PC-9 (cell line): ENCODE data around the gene VWA3A. TPM values are rescaled to one million over a fixed set of nuclear protein-coding genes. Genes with fewer than 3 reads are reported as not detected.

Experiments used
- BruUV-seq: library from RNA; stranded (reverse); fragments of 400-500 nt; replicated peaks from 2 replicates; lab custom pipeline; 2021; lab: Mats Ljungman, UMichigan
- CTCF ChIA-PET: fragments of 300-600 bp; sonication (Branson Sonifier 250); formaldehyde crosslinking; loops from one replicate; lab custom pipeline; 2022; ENCODE audit warnings: antibody characterized with exemption; lab: Charles Lee
- POLR2A ChIA-PET: fragments of 300-600 bp; sonication (Branson Sonifier 250); formaldehyde crosslinking; loops from one replicate; lab custom pipeline; 2022; ENCODE audit warnings: antibody characterized with exemption; ENCODE audit not compliant: unreplicated experiment; lab: Charles Lee
- DNase-seq, 2 experiments: peaks; one replicate each; pipeline versions ENCODE4 v3.0.0 to v3.0.0-alpha.2; 2015 to 2022; ENCODE audit warnings: mixed read lengths in 1 of 2
- H2AFZ ChIP-seq: fragments of 200-600 bp; sonication (generic); 2 replicates; pipeline ENCODE4 v1.8.1; 2017; ENCODE audit warnings: antibody characterized with exemption
- H3F3A ChIP-seq: fragments of 200-600 bp; sonication (generic); 2 replicates; pipeline ENCODE4 v1.8.1; 2017; ENCODE audit warnings: antibody characterized with exemption, mild to moderate bottlenecking, low read depth; ENCODE audit not compliant: insufficient read depth
- H3K27ac ChIP-seq: fragments of 200-600 bp; sonication (generic); 2 replicates; pipeline ENCODE4 v1.6.1; 2016; ENCODE audit warnings: mixed run types
- H3K27me3 ChIP-seq: fragments of 200-600 bp; sonication (generic); 2 replicates; pipeline ENCODE4 v1.6.1; 2016; ENCODE audit warnings: low read depth, mixed run types; ENCODE audit not compliant: insufficient read depth
- H3K36me3 ChIP-seq: fragments of 200-600 bp; sonication (generic); 2 replicates; pipeline ENCODE4 v1.6.1; 2016; ENCODE audit warnings: low read depth, mixed run types
- H3K4me1 ChIP-seq: fragments of 200-600 bp; sonication (generic); replicated peaks from 2 replicates; pipeline ENCODE4 v1.6.1; 2016; ENCODE audit warnings: mixed run types; ENCODE audit not compliant: insufficient read depth
- H3K4me2 ChIP-seq: fragments of 200-600 bp; sonication (generic); 2 replicates; pipeline ENCODE4 v1.6.1; 2017; ENCODE audit warnings: mixed run types
- H3K4me3 ChIP-seq: fragments of 200-600 bp; sonication (generic); 2 replicates; pipeline ENCODE4 v1.6.1; 2016; ENCODE audit warnings: mixed run types
- H3K79me2 ChIP-seq: fragments of 200-600 bp; sonication (generic); 2 replicates; pipeline ENCODE4 v1.6.1; 2017; ENCODE audit warnings: low read depth, mixed run types
- H3K9me2 ChIP-seq: fragments of 200-600 bp; sonication (generic); 2 replicates; pipeline ENCODE4 v1.8.1; 2017; ENCODE audit warnings: mild to moderate bottlenecking; ENCODE audit not compliant: insufficient read depth
- H3K9me3 ChIP-seq: fragments of 200-600 bp; sonication (generic); 2 replicates; pipeline ENCODE4 v1.8.1; 2016; ENCODE audit warnings: low read depth; ENCODE audit not compliant: insufficient read depth
- H4K20me1 ChIP-seq: fragments of 200-600 bp; sonication (generic); 2 replicates; pipeline ENCODE4 v1.8.1; 2017; ENCODE audit not compliant: insufficient read depth
- EZH2 ChIP-seq: fragments of 200-600 bp; sonication (generic); IDR thresholded peaks from 2 replicates; pipeline ENCODE4 v1.8.0; 2017; ENCODE audit warnings: antibody characterized with exemption, low read depth
- intact Hi-C: fragments of 100-400 bp; cut with micrococcal nuclease; formaldehyde crosslinking; loops from one replicate; pipeline ENCODE4 v1.10.0; 2022; ENCODE audit not compliant: unreplicated experiment
- total RNA-seq: library from RNA; stranded (reverse); gene quantifications from 2 replicates; pipeline ENCODE4 v1.2.3, GENCODE V29; 2021
- TF ChIP-seq, protein P1 (sequence below): fragments of 200-600 bp; sonication (generic); conservative IDR thresholded peaks from 2 replicates; pipeline ENCODE4 v1.6.1; 2017; ENCODE audit warnings: mixed run types, antibody characterized with exemption, mild to moderate bottlenecking, moderate library complexity

Gene VWA3A
- total RNA-seq, 1 experiment from 2014 or later: 0.83 TPM

DNA sequence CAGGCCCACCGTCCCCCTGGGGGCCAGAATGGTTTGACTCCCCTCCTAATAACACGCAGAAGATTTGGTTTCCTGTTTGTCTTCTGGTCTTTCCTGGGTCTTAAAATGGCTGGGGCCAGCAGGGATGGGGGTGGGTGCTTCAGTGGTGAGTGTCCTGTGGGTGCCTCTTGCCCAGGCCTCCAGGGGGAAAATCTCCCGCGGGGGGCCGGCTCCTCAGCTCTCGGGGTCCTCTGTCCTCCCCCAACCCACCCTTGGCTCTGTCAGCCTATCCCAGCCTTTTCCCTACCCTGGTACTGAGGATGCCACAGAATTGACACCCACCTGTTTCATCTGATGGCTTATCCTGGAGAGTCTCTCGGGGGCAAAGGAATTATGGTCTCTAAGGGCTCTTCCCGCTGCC, 46.1 kb downstream of the VWA3A start:
- CTCF ChIA-PET: no interaction called here
- intact Hi-C loops: no loop called here
- TF ChIP-seq EZH2: no peak
- TF ChIP-seq, protein P1, sequence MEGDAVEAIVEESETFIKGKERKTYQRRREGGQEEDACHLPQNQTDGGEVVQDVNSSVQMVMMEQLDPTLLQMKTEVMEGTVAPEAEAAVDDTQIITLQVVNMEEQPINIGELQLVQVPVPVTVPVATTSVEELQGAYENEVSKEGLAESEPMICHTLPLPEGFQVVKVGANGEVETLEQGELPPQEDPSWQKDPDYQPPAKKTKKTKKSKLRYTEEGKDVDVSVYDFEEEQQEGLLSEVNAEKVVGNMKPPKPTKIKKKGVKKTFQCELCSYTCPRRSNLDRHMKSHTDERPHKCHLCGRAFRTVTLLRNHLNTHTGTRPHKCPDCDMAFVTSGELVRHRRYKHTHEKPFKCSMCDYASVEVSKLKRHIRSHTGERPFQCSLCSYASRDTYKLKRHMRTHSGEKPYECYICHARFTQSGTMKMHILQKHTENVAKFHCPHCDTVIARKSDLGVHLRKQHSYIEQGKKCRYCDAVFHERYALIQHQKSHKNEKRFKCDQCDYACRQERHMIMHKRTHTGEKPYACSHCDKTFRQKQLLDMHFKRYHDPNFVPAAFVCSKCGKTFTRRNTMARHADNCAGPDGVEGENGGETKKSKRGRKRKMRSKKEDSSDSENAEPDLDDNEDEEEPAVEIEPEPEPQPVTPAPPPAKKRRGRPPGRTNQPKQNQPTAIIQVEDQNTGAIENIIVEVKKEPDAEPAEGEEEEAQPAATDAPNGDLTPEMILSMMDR: no peak
- H3K4me1 ChIP-seq: no peaks in the 10 kb centered on the region
- H3K4me3 ChIP-seq: no peak overlapping the region
- no peaks in the 10 kb centered on the region for H3K79me2 ChIP-seq
- H3K36me3 ChIP-seq: no peaks in the 10 kb centered on the region
- H3K27ac ChIP-seq: no peak overlapping the region
- no peak overlapping the region for H3K4me2 ChIP-seq
- H3K9me3 ChIP-seq: no peaks in the 10 kb centered on the region
- no peaks in the 10 kb centered on the region for H3K9me2 ChIP-seq
- no TSS peak for BruUV-seq
- no peaks in the 10 kb centered on the region for H3F3A ChIP-seq
- peaks cover 19% of the 10 kb centered on the region; the same call in 1 of the 2 replicates for H3K27me3 ChIP-seq
- POLR2A ChIA-PET: no interaction called here
- no peaks in the 10 kb centered on the region for H4K20me1 ChIP-seq
- H2AFZ ChIP-seq: no peak overlapping the region
- DNase-seq: no peak

DNA sequence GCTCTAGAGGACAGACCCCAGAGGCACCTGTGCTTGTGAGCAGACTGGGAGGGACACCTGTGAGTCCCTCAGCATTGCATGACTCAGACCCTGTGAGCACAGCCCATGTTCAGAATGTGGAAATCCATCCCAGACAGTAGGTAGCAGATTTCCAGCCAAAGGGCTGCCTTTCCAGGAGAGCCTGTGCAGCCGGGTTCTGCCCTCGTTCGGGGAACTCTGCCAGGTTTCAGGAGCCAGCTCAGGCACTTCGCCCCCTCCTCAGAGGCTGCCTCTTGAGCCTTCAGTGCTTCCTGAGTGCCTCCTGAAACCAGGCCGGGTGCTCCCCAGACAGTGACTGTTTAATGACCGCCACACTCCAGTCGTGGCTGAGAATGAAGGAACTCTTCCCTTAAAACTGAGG, 46.7 kb downstream of the VWA3A start:
- H3K4me3 ChIP-seq: no peak overlapping the region
- no peaks in the 10 kb centered on the region for H3K36me3 ChIP-seq
- peaks cover 23% of the 10 kb centered on the region; the same call in 1 of the 2 replicates for H3K27me3 ChIP-seq
- ChIA-PET POLR2A (no interaction called here), CTCF (no interaction called here)
- TF ChIP-seq EZH2: no peak
- TF ChIP-seq, protein P1: no peak
- no peak overlapping the region for H3K4me2 ChIP-seq
- no peaks in the 10 kb centered on the region for H3K79me2 ChIP-seq
- intact Hi-C loops: no loop called here
- no peaks in the 10 kb centered on the region for H3K4me1 ChIP-seq
- H3K9me3 ChIP-seq: no peaks in the 10 kb centered on the region
- peak; percentile 44 to 49 for DNase-seq
- H3K9me2 ChIP-seq: no peaks in the 10 kb centered on the region
- no TSS peak for BruUV-seq
- H2AFZ ChIP-seq: no peak overlapping the region
- H3F3A ChIP-seq: no peaks in the 10 kb centered on the region
- no peak overlapping the region for H3K27ac ChIP-seq
- no peaks in the 10 kb centered on the region for H4K20me1 ChIP-seq

DNA sequence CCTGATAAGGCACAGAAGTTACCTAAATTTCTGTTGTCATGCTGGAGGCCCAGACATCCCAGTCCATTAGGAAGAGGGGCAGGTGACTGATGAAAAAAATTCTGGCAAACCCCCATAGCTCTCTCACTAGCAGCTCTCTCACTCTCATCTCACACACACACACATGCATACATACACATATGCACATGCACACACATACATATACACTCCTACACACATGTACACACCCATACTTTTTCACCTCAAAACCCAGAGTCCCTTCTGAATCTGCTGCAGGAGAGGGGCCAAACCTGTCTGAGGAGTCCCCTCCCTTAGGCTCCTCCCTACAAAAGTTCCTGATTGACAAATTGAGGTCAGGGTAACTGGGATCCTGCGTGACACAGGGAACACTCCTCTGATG, 47.4 kb downstream of the VWA3A start:
- no peaks in the 10 kb centered on the region for H3F3A ChIP-seq
- H3K9me2 ChIP-seq: no peaks in the 10 kb centered on the region
- no peaks in the 10 kb centered on the region for H3K4me1 ChIP-seq
- ChIA-PET CTCF (no interaction called here), POLR2A (no interaction called here)
- H3K36me3 ChIP-seq: no peaks in the 10 kb centered on the region
- H3K4me3 ChIP-seq: no peak overlapping the region
- no peaks in the 10 kb centered on the region for H3K9me3 ChIP-seq
- TF ChIP-seq, protein P1: no peak
- no peak for TF ChIP-seq EZH2
- no peak overlapping the region for H3K27ac ChIP-seq
- intact Hi-C loops: no loop called here
- H3K4me2 ChIP-seq: no peak overlapping the region
- H3K79me2 ChIP-seq: no peaks in the 10 kb centered on the region
- no peak overlapping the region for H2AFZ ChIP-seq
- H4K20me1 ChIP-seq: no peaks in the 10 kb centered on the region
- no peak for DNase-seq
- no TSS peak for BruUV-seq
- peaks cover 23% of the 10 kb centered on the region; the same call in 1 of the 2 replicates for H3K27me3 ChIP-seq
